Measurements from ENCODE around the gene ADAM30.

Gene ADAM30

DNA sequence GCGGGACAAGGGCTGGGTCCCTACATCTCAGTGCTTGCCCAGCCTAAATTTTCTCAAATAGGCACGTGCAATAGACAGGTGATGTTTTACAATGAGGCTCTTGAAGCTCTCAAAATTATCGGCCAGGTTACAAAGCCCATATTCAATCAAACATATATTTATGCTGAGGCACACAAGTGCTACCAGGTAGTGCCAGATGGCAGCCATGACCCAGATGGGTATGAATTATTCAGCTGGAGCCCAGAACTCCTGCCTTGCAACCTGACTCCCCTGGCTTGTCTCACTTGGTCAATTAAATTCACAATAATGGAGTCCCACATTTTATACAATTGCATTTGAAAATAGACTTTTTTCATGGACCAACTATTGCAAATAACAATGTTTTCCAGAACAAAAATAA, 12.3 kb upstream of the ADAM30 start:
- DNase-seq (ENCODE audit: low spot score), result no peak

DNA sequence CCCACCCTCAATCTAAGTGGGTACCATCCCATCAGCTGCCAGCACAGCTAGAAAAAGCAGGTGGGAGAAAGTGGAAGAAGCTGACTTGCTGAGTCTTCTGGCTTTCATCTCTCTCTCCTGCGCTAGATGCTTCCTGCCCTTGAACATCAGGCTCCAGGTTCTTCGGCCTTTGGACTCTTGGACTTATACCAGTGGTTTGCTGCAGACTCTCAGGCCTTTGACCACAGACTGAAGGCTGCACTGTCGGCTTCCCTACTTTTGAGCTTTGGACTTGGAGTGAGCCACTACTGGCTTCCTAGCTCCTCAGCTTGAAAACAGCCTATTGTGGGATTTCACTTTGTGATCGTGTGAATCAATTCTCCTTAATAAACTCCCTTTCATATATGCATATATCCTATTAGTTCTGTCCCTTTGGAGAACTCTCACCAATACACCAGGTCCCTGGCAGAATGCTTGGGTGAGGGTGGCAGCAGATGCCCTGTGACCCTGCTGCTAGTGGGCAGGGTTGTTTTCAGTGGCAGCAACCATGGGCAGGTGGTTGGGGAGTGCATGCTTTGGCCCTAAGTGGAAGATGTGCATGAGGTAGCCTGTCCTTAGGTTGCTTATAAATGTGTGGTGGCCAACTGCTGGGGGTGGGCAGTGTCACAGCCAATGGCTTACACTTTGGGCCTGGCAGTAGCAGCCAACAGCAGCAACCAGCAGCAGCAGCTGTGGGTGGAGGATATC, 10.8 kb upstream of the ADAM30 start:
- DNase-seq (ENCODE audit: low spot score), result no peak

DNA sequence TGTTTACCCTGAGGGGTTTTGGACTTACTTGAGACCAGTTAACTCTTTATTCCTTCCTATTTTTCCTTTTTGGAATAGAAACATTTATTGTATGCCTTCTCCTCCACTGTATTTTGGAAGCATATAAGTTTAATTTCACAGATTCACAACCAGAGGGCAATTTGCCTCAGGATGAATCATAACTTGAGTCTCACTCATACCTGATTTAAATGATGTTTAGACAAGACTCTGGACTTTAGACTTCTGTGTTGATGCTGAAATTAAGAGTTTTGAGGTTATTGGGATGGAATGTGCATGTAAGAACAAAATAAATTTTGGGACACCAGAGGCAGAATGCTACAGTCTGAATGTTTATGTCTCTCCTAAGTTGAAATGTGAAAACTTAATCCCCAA, 7.1 kb upstream of the ADAM30 start:
- DNase-seq (ENCODE audit: low spot score), result no peak

DNA sequence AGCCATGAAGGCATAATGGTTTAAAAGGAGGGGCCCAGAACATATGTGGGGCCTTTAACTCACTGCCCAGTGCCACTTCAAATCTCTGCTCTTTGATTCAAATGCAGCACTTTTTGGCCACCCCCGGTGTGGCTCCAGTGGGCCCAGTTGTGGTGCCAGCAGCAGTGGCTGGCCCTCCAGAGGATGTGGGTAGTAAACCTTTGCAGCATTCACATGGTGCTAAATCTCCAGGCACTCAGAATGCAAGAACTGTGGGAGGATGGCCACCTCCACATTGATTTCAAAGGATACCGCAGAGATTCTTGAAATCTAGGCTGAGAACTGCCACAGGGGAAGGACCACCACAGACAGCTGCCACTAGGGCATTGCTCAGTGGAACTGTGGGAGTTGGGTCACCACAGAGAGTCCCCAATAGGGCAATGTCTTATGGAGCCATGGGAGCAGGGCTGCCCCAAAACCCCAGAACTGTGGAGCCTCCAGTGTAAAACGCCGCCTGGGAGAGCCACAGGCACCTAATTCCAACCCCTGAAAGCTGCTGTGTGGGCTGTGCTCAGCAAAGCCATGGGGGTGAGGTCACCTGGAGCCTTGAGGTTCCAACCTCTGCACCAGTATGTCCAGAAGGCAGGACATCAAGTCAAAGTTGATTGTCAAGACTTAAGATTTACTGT, 6.6 kb upstream of the ADAM30 start:
- no peak for DNase-seq (ENCODE audit: low spot score)

DNA sequence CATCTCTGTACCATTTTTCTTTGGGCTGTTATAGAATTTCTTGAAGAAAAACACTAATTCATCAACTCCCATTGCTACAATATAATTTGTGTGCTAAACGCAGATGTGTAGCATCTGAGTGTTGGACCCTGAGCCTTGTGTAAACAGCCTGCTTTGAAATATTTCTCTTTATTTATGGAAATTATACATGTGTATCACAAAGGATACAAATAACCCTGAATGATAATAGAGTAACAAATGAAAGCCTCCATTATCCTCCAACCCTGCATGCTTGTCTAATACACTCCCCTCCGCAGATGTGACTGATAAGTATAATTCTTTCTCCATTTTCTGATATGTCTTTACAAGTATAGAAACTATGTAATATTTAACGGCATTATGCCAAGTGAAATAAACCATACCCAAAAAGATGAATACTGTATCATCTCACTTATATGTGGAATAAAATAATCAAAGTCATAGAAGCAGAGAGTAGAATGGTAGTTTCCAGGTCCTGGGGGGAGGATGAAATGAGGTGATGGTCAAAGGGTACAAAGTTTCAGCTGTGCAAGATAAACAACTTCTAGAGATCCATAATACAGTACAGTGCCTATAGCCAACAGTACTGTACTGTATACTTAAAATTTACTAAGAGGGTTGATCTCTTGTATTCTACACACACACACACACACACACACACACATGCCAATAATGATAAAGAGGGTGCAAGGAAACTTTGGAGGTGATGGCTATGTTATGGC, 2.8 kb upstream of the ADAM30 start:
- DNase-seq (ENCODE audit: low spot score), result no peak

DNA sequence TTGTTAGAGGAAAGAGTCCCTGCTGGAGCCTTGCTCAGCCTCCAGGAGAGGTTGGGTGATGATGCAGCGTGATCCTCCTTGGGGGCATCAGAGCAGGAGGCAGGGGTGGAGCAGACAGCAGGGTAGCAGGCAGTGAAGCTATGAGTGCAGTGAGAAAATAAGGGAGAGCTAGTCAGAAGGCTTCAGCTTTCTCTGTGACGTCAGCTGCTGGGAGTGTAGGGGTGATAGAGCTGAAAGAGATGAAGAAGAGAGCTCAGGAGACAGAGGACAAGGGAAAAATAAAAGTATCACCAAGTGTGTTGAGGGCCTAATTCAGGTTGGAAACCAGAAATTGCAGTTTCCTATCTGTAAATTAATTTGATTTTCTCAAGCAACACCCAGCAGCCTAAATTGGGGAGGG, 2.2 kb upstream of the ADAM30 start:
- DNase-seq (ENCODE audit: low spot score), result no peak

DNA sequence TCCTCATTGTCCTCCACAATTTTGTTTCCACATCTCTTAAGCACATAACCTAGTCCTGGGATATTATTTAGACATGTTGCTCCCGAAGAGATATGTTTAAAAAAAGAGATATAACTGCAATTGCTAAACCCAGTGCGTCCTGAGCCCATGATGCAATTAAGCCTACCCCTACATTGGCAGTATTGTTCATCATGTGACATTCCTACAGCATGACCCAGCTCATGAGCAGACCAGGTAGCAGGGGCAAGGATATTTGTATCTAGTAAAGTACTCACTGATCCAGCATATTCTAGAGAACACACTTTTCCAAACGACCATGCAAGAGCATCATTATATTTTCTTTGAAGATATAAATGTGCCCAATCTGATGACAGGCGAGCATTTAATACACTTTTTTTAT, 1.2 kb downstream of the ADAM30 start:
- no peak for DNase-seq (ENCODE audit: low spot score)

DNA sequence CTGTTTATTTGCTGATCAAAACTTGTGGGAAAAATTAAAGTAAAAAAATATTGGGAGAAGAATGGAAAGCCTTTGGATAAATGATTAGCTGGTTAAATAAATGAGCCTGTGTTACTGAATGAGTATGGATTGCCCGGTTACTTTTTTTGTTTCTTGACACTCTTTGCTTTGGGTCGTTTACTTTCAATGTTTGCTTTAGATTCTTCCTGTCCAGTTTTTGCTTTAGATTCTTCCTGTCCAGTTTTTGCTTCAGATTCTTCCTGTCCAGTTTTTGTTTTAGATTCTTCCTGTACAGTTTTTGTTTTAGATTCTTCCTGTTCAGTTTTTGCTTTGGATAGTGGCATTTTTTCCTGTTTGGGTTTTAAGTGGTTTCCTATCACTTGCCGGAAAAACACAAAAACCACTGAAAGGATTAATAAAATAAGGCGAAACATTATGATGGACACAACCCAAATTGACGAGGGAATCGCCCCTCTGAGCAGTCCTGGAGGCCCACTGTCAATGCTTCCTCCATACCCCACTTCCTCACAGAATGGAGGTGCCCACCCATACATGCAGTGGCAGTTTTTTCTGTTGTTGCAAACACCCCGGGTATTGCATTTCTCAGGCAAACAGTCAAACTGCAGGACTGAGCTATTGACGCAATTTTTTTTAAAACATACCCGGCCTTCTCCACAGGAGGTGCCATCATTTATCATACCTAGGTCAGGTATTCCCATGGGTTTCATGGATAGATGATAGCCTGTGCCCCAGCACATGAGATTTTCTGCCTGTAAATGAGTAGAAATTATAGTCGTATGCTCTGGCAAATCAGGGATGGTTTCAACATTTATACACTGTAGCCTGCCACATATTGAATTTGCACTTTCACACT, 2.3 kb downstream of the ADAM30 start:
- no peak for DNase-seq (ENCODE audit: low spot score)

DNA sequence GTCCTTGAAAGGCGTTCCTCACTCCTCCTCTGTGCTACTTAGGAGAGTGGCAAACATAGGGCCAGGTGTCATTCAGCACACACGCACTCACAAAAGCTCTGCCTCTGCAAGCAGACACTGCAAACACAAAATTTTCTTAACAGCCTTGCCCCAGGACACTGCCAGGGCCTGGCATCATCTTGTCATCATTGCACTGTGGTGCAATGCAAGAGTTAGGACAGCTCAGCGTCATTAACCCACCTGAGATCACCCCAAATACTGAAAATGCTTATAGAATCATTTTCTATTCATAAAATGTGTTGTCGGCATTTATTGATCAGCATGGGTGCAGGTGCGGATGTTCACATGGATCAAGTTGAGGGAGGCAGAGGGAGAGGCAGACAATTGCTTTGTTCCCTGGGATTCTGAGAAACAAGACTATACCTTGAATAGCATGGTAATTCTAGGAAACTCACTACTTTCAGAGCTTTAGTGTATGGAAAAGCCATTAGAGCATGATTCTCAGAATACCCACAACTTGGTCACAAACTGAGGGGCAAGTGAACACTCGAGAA, 3.0 kb downstream of the ADAM30 start:
- DNase-seq (ENCODE audit: low spot score), result no peak

DNA sequence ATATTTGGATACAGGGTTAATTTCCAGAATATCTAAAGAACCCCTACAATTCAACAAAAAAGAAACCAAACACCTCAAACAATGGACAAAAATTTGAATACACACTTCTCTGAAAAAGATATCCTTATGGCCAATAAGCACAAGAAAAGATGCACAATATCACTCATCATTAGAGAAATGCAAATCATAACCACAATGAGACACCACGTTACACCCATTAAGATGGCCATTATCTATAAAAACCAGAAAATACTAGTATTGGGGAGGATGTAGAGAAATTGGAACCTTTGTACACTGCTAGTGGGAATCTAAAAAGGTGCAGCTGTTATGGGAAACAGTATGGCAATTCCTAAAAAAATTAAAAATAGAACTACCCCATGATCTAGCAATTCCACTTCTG, 4.9 kb downstream of the ADAM30 start:
- no peak for DNase-seq (ENCODE audit: low spot score)

DNA sequence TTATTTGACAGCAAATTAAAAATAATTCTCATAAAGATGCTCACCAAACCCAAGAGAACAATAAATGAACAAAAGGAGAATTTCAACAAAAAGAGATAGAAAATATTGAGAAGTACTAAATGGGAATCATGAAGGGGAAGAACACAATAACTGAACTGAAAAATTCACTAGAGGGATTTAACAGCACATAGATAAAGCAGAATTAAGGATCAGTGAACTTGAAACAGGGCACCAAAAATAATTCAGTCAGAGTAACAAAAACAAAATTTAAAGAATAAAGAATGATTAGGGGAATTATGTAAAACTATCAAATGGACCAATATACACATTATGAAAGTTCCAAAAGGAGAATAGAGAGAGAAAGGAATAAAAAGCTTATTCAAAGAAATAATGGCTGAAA, 7.8 kb downstream of the ADAM30 start:
- DNase-seq (ENCODE audit: low spot score), result no peak

DNA sequence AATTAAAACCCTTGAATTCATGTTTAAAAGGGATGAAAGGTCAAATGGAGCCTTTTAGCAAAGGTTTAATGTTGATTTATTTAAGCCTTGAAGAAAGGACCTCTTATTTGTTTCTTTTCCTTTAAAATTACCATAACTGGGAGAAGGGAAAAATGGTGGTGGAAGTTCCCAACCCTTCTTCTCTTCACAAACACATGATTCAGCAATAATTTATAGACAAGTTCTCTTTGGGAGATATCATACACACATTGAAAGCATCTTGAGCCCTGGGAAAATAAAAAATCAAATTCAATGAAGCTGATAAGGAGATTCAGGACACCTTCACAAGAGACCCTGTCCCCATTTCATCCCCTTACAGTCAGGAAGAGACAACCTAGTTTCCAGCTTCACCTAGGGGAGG, 8.9 kb downstream of the ADAM30 start:
- DNase-seq (ENCODE audit: low spot score), result no peak

DNA sequence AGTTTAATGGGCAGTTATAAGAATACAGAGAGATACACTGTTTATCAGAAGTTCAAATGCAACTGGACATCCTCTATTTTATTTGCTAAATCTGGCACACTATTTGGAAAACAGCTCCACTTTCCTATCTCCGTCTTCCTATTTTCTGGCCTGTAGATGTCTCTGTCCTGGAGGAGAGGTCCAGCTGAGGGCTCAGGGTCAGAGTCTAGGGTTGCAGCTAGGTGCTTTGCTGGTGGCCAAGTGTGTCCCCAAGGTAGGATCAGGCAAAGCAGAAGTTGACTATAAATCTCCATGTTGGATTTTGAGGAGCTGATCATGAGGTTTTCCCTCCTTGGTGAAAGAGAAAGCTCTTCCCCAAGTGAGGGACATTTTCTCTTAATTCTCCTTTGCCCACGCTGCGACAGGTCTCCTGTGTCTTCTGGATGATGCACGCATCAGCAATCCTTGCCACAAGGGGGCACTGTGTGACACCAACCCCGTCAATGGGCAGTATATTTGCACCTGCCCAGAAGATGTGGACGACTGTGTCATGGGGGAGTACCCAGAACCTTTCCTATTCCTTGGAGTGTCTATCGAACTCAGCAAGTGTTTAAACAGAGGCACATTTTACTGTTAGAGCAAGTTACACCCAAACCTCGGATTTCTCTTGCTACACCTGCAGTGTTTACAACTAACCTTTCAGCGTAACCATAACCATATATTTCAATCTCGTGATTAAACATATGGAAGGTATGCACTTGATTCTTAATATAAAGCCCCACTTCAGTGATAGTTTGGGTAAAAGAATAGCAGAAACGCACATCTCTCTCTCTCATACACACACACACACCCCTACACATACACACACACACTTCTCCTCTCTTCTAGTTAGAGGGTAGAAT, 10.2 kb downstream of the ADAM30 start:
- peak; percentile 22 for DNase-seq (ENCODE audit: low spot score)

DNA sequence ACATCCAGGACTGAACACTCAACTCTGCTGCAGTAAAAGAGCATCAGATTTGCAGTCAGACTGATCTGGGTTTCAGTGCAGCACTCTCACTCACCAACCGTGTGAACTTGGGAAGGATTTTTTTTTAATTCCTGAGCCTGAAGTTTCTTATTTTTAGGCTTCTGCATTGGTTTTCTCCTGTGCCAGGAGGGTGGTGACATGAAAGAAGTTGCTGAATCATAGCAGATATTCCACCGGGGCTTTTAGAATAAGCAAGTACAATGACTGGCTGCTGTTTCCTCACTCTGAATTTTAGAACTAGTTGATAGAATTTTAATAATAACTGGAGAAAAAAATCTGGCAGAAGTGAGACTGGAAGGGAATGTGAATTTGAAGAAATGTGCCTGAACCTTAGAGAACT, 11.6 kb downstream of the ADAM30 start:
- no peak for DNase-seq (ENCODE audit: low spot score)

DNA sequence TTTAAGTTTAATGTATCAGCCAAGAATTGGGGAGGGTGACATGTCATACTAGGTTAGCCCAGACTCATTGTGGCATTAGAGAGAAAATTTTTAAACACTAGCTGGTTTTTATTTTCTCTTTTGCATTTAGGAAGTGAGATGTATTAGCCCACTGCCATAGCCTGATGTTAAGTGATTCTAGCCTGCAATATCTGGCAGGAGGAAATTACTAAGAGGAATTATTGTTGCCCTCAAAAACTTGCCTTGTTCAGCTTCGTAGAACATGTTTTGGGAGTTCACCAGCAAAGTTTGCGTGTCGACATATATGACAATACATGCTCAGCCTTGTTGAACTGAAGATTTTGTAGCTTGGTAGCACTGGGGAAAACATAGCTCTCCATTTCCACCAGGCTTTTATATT, 12.5 kb downstream of the ADAM30 start:
- no peak for DNase-seq (ENCODE audit: low spot score)

DNA sequence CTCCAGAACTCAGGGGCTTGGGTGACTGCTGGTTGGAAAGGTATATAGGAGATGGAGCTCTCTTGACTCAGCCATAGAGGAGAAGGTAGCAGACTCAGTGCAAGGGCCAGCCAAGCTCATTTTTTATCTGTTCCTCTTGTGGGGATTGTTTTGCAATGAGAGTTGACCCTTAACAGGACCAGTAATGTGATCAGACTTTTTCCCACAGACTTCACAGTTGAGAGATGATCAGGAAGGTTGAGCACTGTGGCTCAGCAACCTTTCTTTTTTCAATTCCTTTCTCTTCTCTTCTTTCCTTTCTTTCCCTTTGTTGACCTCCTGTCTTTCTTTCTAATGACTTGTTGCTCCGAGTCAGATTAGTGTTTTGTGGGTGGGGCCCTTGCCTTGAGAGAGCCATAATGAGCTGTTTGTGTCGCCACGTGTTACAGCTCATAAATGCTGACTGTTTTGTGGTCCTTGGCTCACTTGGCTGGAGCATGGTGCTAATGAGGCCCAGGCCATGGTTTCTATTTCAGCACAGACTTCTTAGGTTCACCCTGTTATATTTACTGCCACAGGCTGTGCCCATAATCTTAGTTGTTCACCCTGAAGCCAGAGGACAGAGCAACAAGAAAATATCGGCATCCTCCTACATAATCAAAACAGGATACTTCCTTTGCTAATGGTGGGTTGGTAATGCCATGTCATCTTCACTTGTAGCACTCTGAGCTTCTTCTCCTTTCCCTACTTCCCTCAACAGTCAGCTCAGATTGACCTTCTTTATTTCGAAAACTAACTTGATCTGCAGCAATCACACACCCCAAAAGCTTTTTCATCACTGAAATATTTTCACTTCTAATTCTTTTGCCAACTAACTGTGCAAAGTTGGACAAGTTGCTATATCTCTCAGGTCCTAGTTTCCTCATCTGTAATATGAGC, 13.9 kb downstream of the ADAM30 start:
- no peak for DNase-seq (ENCODE audit: low spot score)

DNA sequence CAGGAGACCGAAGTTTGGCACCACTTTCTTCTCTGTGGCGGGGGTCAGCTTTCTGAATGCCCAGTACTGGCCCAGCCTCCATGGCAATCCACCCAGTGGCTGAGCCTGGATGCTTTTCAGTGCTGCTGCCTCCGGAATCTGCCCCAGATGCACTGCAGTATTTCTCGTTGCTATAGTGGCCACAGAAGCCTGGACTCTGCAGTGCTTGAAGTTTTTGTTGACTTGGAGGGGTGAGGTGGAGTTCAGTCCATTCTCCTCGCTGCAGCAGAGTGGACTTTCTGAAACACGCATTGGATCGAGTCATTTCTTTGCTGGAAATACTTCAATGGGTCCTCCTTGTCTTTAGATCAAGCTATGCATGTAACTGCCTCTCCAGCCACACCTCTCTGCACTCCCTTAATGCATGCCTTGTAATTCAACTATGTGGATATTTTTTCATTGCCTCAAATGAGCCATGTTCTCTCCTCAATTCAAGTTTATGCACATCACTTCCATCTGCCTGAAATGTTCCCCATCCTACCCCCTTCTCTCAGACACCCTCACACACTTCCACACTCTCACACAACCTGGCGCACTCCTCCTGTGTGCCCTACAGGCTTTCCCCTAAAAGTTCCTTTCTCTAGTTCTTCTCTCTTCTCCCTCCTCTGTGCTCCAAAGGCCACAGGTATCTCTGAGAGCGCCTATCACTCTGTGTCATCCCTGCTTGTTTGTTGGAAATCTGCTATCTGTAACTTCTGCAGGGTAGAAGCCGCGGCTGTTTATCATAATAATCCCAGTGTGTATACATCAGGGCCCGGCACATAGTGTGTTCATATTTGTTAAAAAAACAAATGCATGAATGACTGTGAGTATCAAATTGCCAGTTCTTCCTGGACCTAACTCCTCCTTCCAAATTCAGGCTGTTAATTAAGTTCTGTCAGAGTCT, 16.5 kb downstream of the ADAM30 start:
- DNase-seq (ENCODE audit: low spot score), result no peak

DNA sequence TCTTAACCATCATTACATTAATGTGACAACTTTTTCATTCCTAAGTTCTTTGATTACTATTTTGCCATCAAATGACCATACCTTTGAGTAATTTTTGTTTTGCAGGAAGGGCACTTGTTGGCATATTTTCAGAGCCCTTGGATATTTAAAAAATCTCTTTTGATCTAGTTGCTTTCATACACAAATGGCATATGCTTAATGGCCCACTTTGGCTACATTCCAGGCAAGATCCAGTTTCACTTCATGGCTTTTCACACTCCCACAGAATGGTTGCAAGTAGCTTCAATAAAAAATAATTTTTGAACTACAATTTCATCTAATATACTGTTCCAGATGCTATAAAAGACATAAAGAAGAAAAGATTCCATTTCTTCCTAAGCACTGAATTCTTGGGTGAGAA, 18.1 kb downstream of the ADAM30 start:
- no peak for DNase-seq (ENCODE audit: low spot score)

DNA sequence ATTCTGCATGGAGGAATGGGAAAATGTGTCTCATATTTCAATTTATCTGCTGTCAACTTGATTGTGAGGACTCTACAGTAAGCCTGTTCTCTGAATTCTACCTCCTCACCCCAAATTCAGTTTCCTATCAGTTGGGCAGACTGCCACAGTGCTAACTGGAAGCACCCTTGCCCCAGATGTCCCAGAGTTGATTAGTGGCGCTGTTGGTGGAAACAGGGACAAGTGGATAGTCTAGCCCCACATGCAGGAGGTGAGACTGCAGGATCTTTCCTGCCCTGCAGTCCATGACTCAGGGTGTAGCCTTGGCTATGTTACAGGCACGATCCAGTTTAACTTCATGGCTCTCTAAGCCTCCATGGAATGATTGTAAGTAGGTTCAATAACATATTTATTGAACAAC, 22.1 kb downstream of the ADAM30 start:
- no peak for DNase-seq (ENCODE audit: low spot score)

Measured in kidney capillary endothelial cell (primary cell).